HepG2 (cell line): Measurements from ENCODE around the gene DCHS2. TPM values are rescaled to one million over a fixed set of nuclear protein-coding genes. Genes with fewer than 3 reads are reported as not detected.

Source experiments
- ATAC-seq: fragments of 200-7000 bp; cut with Tn5 transposase; 3 replicates; pipeline ENCODE4 v1.9.1; 2020; ENCODE audit warnings: mild to moderate bottlenecking, moderate library complexity
- BruUV-seq: library from RNA; stranded (reverse); fragments of 400-500 nt; replicated peaks from 2 replicates; lab custom pipeline; 2021; lab: Mats Ljungman, UMichigan
- CTCF ChIA-PET: fragments of 300-600 bp; formaldehyde crosslinking; extraction: SDS; loops from one replicate; lab custom pipeline; 2021; ENCODE audit warnings: low total read pairs, inconsistent platforms, low intra/inter-chr PET ratio; lab: Yijun Ruan, JAX
- POLR2A ChIA-PET: fragments of 350-600 bp; sonication (Branson Sonifier 250); formaldehyde crosslinking; loops from one replicate; lab custom pipeline; 2020; ENCODE audit warnings: antibody characterized with exemption, inconsistent platforms; lab: Yijun Ruan, JAX
- DNase-seq: peaks from one replicate; pipeline ENCODE4 v3.0.0-alpha.2; 2015; ENCODE audit warnings: low spot score
- FAIRE-seq: peaks from 3 replicates; lab custom pipeline; 2011; peaks lifted over from hg19 to GRCh38; lab: Jason Lieb, UNC
- H2AFZ ChIP-seq: one replicate; pipeline ENCODE4 v1.6.1; 2011; ENCODE audit warnings: low read length, inconsistent platforms
- H3K27ac ChIP-seq: fragments of 300-600 bp; 3 replicates; pipeline ENCODE4 v1.8.0; 2011; ENCODE audit warnings: mixed run types, mild to moderate bottlenecking, mixed read lengths, low read length, inconsistent platforms; ENCODE audit not compliant: insufficient read depth; ENCODE audit errors: extremely low read length
- H3K27me3 ChIP-seq, 2 experiments: fragments of 200-600 bp in 1 of 2; 2 replicates in 1 of 2; 3 replicates in 1 of 2; pipeline versions ENCODE4 v1.6.0 to v1.8.0; 2011; ENCODE audit warnings: low read length in 2 of 2, mild to moderate bottlenecking in 2 of 2, moderate library complexity in 2 of 2, inconsistent platforms in 1 of 2; ENCODE audit not compliant: insufficient read depth in 2 of 2, control insufficient read depth in 1 of 2
- H3K36me3 ChIP-seq, 2 experiments: fragments of 200-600 bp in 1 of 2; replicated peaks in 1 of 2; 2 replicates in 1 of 2; 3 replicates in 1 of 2; pipeline versions ENCODE4 v1.5.1 to v1.8.0; 2011; ENCODE audit warnings: low read length in 2 of 2, inconsistent platforms in 1 of 2; ENCODE audit not compliant: insufficient read depth in 2 of 2, control insufficient read depth in 1 of 2
- H3K4me1 ChIP-seq: 2 replicates; pipeline ENCODE4 v1.5.1; 2012; ENCODE audit warnings: low read length, inconsistent platforms; ENCODE audit not compliant: insufficient read depth
- H3K4me2 ChIP-seq: 2 replicates; pipeline ENCODE4 v1.6.0; 2011; ENCODE audit warnings: low read depth, low read length, inconsistent platforms
- H3K4me3 ChIP-seq, 3 experiments: fragments of 200-600 bp in 1 of 3; sonication (generic), shearing (Covaris generic) in 1 of 3; replicated peaks in 1 of 3; 2 replicates each; pipeline ENCODE4 v1.5.1; 2011 to 2016; ENCODE audit warnings: low read length in 3 of 3, inconsistent platforms in 2 of 3, low read depth in 2 of 3, mild to moderate bottlenecking in 2 of 3, control low read depth in 1 of 3, mixed read lengths in 1 of 3; ENCODE audit not compliant: insufficient read depth in 1 of 3
- H3K79me2 ChIP-seq: one replicate; pipeline ENCODE4 v1.6.1; 2011; ENCODE audit warnings: low read length, inconsistent platforms; ENCODE audit not compliant: insufficient read depth
- H3K9ac ChIP-seq: 2 replicates; pipeline ENCODE4 v1.6.0; 2011; ENCODE audit warnings: mild to moderate bottlenecking, low read depth, low read length, inconsistent platforms; ENCODE audit not compliant: insufficient read depth
- H3K9me3 ChIP-seq: 2 replicates; pipeline ENCODE4 v1.5.1; 2012; ENCODE audit warnings: mild to moderate bottlenecking, low read length
- H4K20me1 ChIP-seq: 2 replicates; pipeline ENCODE4 v1.6.0; 2011; ENCODE audit warnings: inconsistent platforms, mild to moderate bottlenecking, low read length, moderate library complexity; ENCODE audit not compliant: insufficient read depth
- HMGA1 ChIP-seq: sonication (generic); formaldehyde crosslinking; conservative IDR thresholded peaks from 2 replicates; pipeline ENCODE4 v1.4.0; 2020; ENCODE audit warnings: missing genetic modification reagents
- HNRNPH1 ChIP-seq: fragments of 200-400 bp; formaldehyde crosslinking; optimal IDR thresholded peaks from 2 replicates; pipeline ENCODE3; 2017; ENCODE audit warnings: mild to moderate bottlenecking, low read depth, low read length
- HNRNPL ChIP-seq: fragments of 200-400 bp; formaldehyde crosslinking; IDR thresholded peaks from 2 replicates; pipeline ENCODE4 v1.6.1; 2017; ENCODE audit warnings: mild to moderate bottlenecking, low read depth, low read length
- JARID2 ChIP-seq: sonication (generic); formaldehyde crosslinking; IDR thresholded peaks from 2 replicates; pipeline ENCODE4 v1.8.1; 2023; ENCODE audit warnings: missing genetic modification reagents, inconsistent platforms; ENCODE audit not compliant: insufficient replicate concordance
- MEIS2 ChIP-seq: sonication (generic); formaldehyde crosslinking; IDR thresholded peaks from 2 replicates; pipeline ENCODE4 v1.9.0; 2021; ENCODE audit warnings: mild to moderate bottlenecking, missing genetic modification reagents
- NR0B2 ChIP-seq: sonication (generic); formaldehyde crosslinking; IDR thresholded peaks from 2 replicates; pipeline ENCODE4 v1.4.0; 2020; ENCODE audit warnings: mild to moderate bottlenecking, missing genetic modification reagents
- PAF1 ChIP-seq: IDR thresholded peaks from 2 replicates; pipeline ENCODE4 v1.6.1; 2016; ENCODE audit warnings: missing genetic modification reagents, missing compliant biosample characterization
- REPIN1 ChIP-seq: sonication (generic); formaldehyde crosslinking; IDR thresholded peaks from 2 replicates; pipeline ENCODE4 v1.8.0; 2022; ENCODE audit warnings: missing genetic modification reagents, low read depth, mild to moderate bottlenecking, borderline replicate concordance
- ZBTB8A ChIP-seq: sonication (generic); formaldehyde crosslinking; IDR thresholded peaks from 2 replicates; pipeline ENCODE4 v1.4.0; 2020; ENCODE audit warnings: mild to moderate bottlenecking, low read depth, missing genetic modification reagents, borderline replicate concordance
- ZNF343 ChIP-seq: sonication (generic); formaldehyde crosslinking; IDR thresholded peaks from 2 replicates; pipeline ENCODE4 v1.4.0; 2020; ENCODE audit warnings: mild to moderate bottlenecking, missing genetic modification reagents
- ZNF550 ChIP-seq: sonication (generic); formaldehyde crosslinking; IDR thresholded peaks from 2 replicates; pipeline ENCODE4 v1.4.0; 2020; ENCODE audit warnings: mild to moderate bottlenecking, missing genetic modification reagents, borderline replicate concordance
- ZNF605 ChIP-seq: sonication (generic); formaldehyde crosslinking; IDR thresholded peaks from 2 replicates; pipeline ENCODE4 v1.8.0; 2022; ENCODE audit warnings: mild to moderate bottlenecking, missing genetic modification reagents
- ZNF776 ChIP-seq: sonication (generic); formaldehyde crosslinking; IDR thresholded peaks from 2 replicates; pipeline ENCODE4 v1.4.0; 2020; ENCODE audit warnings: mild to moderate bottlenecking, missing genetic modification reagents
- ZNF83 ChIP-seq: sonication (generic); formaldehyde crosslinking; IDR thresholded peaks from 2 replicates; pipeline ENCODE4 v1.4.0; 2020; ENCODE audit warnings: missing genetic modification reagents, mild to moderate bottlenecking, borderline replicate concordance
- whole genome bisulfite sequencing: methylation state at CpG from one replicate; pipeline ENCODE4 v1.1.6; 2017; ENCODE audit warnings: low lambda C conversion rate; 5-methylcytosine and 5-hydroxymethylcytosine counted together
- in situ Hi-C: cut with HindIII; loops from 2 replicates; pipeline ENCODE4 v1.10.0; 2017; ENCODE audit warnings: low pct_unique_long_range_greater_than_20kb; ENCODE audit not compliant: extremely low pct_ligation_motif_present
- intact Hi-C: fragments of 100-400 bp; cut with micrococcal nuclease; formaldehyde crosslinking; loops from one replicate; pipeline ENCODE4 v1.10.0; 2022; ENCODE audit not compliant: unreplicated experiment
- polyA plus RNA-seq, 8 experiments: library from polyadenylated mRNA; depleted of rRNA in 3 of 8; stranded (reverse) in 7 of 8; unstranded in 1 of 8; fragments of >200 nt; fragmentation: Illumina TruSeq in 4 of 8; extraction: Trizol in 4 of 8; gene quantifications; 2 replicates each; pipeline versions ENCODE4 v1.2.1 to v1.2.3, GENCODE V29; 2011 to 2016; ENCODE audit warnings: low read depth in 4 of 8, missing spikeins in 1 of 8, mixed read lengths in 1 of 8; ENCODE audit not compliant: insufficient read depth in 1 of 8
- total RNA-seq, 5 experiments: library from RNA; depleted of rRNA; stranded (reverse); fragments of >200 nt; fragmentation: Illumina TruSeq; extraction: Trizol; gene quantifications; 2 replicates each; pipeline ENCODE4 v1.2.3, GENCODE V29; 2016; ENCODE audit warnings: low read depth in 1 of 5
- TF ChIP-seq, protein P1 (sequence below): sonication (generic); formaldehyde crosslinking; IDR thresholded peaks from 2 replicates; pipeline ENCODE4 v1.5.1; 2020; ENCODE audit warnings: missing genetic modification reagents, mild to moderate bottlenecking, borderline replicate concordance

DCHS2 gene
- total and polyA plus RNA-seq, 2 of the 13 experiments (the other 11 are each of a cell fraction or from before 2014, with no cell fraction given): 0.03 TPM; not detected in 1

- no peak overlapping the region for H3K9ac ChIP-seq
- ChIA-PET POLR2A (no interaction called here), CTCF (no interaction called here)
- no peaks in the 10 kb centered on the region for H4K20me1 ChIP-seq
- no peak overlapping the region for H3K4me2 ChIP-seq
- no TSS peak for BruUV-seq
- no peak for ATAC-seq
- no peaks in the 10 kb centered on the region for H3K4me1 ChIP-seq
- TF ChIP-seq HNRNPL (no peak), ZNF605 (no peak), ZNF83 (CRISPR knock-in tag) (no peak), PAF1 (CRISPR knock-in tag) (no peak), REPIN1 (CRISPR knock-in tag) (no peak), ZNF776 (no peak), JARID2 (no peak), ZNF343 (CRISPR knock-in tag) (no peak), HNRNPH1 (no peak), HMGA1 (CRISPR knock-in tag) (no peak), ZBTB8A (no peak), MEIS2 (no peak), NR0B2 (CRISPR knock-in tag) (no peak), ZNF550 (no peak)
- TF ChIP-seq, protein P1, sequence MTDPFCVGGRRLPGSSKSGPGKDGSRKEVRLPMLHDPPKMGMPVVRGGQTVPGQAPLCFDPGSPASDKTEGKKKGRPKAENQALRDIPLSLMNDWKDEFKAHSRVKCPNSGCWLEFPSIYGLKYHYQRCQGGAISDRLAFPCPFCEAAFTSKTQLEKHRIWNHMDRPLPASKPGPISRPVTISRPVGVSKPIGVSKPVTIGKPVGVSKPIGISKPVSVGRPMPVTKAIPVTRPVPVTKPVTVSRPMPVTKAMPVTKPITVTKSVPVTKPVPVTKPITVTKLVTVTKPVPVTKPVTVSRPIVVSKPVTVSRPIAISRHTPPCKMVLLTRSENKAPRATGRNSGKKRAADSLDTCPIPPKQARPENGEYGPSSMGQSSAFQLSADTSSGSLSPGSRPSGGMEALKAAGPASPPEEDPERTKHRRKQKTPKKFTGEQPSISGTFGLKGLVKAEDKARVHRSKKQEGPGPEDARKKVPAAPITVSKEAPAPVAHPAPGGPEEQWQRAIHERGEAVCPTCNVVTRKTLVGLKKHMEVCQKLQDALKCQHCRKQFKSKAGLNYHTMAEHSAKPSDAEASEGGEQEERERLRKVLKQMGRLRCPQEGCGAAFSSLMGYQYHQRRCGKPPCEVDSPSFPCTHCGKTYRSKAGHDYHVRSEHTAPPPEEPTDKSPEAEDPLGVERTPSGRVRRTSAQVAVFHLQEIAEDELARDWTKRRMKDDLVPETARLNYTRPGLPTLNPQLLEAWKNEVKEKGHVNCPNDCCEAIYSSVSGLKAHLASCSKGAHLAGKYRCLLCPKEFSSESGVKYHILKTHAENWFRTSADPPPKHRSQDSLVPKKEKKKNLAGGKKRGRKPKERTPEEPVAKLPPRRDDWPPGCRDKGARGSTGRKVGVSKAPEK (CRISPR knock-in tag): no peak
- 29% methylated on average over 3 of the region's 3 CpGs for WGBS
- no peak overlapping the region for H3K4me3 ChIP-seq
- FAIRE-seq: no peak
- no peak for DNase-seq
- intact Hi-C loops: no loop called here
- H2AFZ ChIP-seq: no peak overlapping the region
- no peaks in the 10 kb centered on the region for H3K9me3 ChIP-seq
- no peaks in the 10 kb centered on the region; a peak in 1 of 5 replicates for H3K27me3 ChIP-seq
- no peaks in the 10 kb centered on the region for H3K36me3 ChIP-seq
- H3K79me2 ChIP-seq: no peaks in the 10 kb centered on the region
- H3K27ac ChIP-seq: no peak overlapping the region
- in situ Hi-C loops: no loop called here
Observed at GRCh38 chr4:154425514-154425913, 66.1 kb downstream of the DCHS2 start.
